A172 (cell line): ENCODE measurements around the gene TSPEAR. TPM values are rescaled to one million over a fixed set of nuclear protein-coding genes. Genes with fewer than 3 reads are reported as not detected.
"Not testable (repeated sequence)": the region's sequence is repeated elsewhere in the genome, so short reads cannot be mapped to it uniquely, and the experiment has no call there.

Source experiments
- DNase-seq: peaks from one replicate; pipeline ENCODE4 v3.0.0-alpha.2; 2015; ENCODE audit warnings: low spot score
- total RNA-seq: library from RNA; depleted of rRNA; stranded (reverse); fragments of >200 nt; shearing (Covaris generic); gene quantifications from 2 replicates; pipeline ENCODE4 v1.2.3, GENCODE V29; 2014

The TSPEAR gene
- total RNA-seq, 1 experiment from 2014 or later: not detected

GRCh38 chr21:44503006-44503889 is 208.1 kb downstream of the TSPEAR start:
- DNase-seq: not testable (repeated sequence)

- DNase-seq: no peak
Observed at GRCh38 chr21:44502171-44502958, 209.0 kb downstream of the TSPEAR start.

GRCh38 chr21:44500111-44500510 is 211.3 kb downstream of the TSPEAR start:
- no peak for DNase-seq

- DNase-seq: no peak
Observed at GRCh38 chr21:44499631-44500030, 211.7 kb downstream of the TSPEAR start.

- DNase-seq: no peak
Observed at GRCh38 chr21:44499211-44499560, 212.2 kb downstream of the TSPEAR start.

- no peak for DNase-seq
Observed at GRCh38 chr21:44498280-44499210, 212.8 kb downstream of the TSPEAR start.

- DNase-seq: no peak
Observed at GRCh38 chr21:44497703-44498126, 213.7 kb downstream of the TSPEAR start.

GRCh38 chr21:44496564-44497550 is 214.5 kb downstream of the TSPEAR start:
- no peak for DNase-seq

- no peak for DNase-seq
Observed at GRCh38 chr21:44495611-44496563, 215.5 kb downstream of the TSPEAR start.

- DNase-seq: no peak
Observed at GRCh38 chr21:44494956-44495355, 216.4 kb downstream of the TSPEAR start.

- no peak for DNase-seq
Observed at GRCh38 chr21:44494418-44494817, 217.0 kb downstream of the TSPEAR start.

GRCh38 chr21:44492567-44493385 is 218.6 kb downstream of the TSPEAR start:
- DNase-seq: no peak

- no peak for DNase-seq
Observed at GRCh38 chr21:44490816-44491215, 220.6 kb downstream of the TSPEAR start.

- no peak for DNase-seq
Observed at GRCh38 chr21:44490405-44490804, 221.0 kb downstream of the TSPEAR start.

- no peak for DNase-seq
Observed at GRCh38 chr21:44489962-44490361, 221.4 kb downstream of the TSPEAR start.

- no peak for DNase-seq
Observed at GRCh38 chr21:44487831-44488230, 223.5 kb downstream of the TSPEAR start.

- no peak for DNase-seq
Observed at GRCh38 chr21:44486302-44486701, 225.1 kb downstream of the TSPEAR start.

- no peak for DNase-seq
Observed at GRCh38 chr21:44485796-44486195, 225.6 kb downstream of the TSPEAR start.
